K562 (cell line): ENCODE measurements around the gene SERINC3. TPM values are rescaled to one million over a fixed set of nuclear protein-coding genes. Genes with fewer than 3 reads are reported as not detected.
A peak's percentile ranks its signal among the peaks of the same experiment; 100 is the strongest.

Source experiments
- BCOR ChIP-seq: fragments of 450-650 bp; IDR thresholded peaks from 2 replicates; pipeline ENCODE4 v1.6.1; 2016
- CBFA2T2 ChIP-seq: fragments of 450-650 bp; conservative IDR thresholded peaks from 2 replicates; pipeline ENCODE4 v1.6.1; 2017; ENCODE audit warnings: mild to moderate bottlenecking
- COPS2 ChIP-seq: fragments of 450-650 bp; conservative IDR thresholded peaks from 2 replicates; pipeline ENCODE4 v1.6.1; 2016; ENCODE audit warnings: mild to moderate bottlenecking, moderate library complexity
- MCM7 ChIP-seq, 2 experiments: fragments of 450-650 bp; IDR thresholded peaks; 2 replicates each; pipeline ENCODE4 v1.6.1; 2016 to 2018
- PURB ChIP-seq: sonication (generic); formaldehyde crosslinking; IDR thresholded peaks from 2 replicates; pipeline ENCODE4 v1.9.0; 2021; ENCODE audit warnings: low read depth, mild to moderate bottlenecking, missing genetic modification reagents
- PYGO2 ChIP-seq: fragments of 450-650 bp; IDR thresholded peaks from 2 replicates; pipeline ENCODE4 v1.6.1; 2016; ENCODE audit warnings: mild to moderate bottlenecking, missing genetic modification characterization, moderate library complexity, missing compliant biosample characterization
- RNF219 ChIP-seq: fragments of 250-450 bp; sonication (Bioruptor Pico); IDR thresholded peaks from 2 replicates; pipeline ENCODE4 v1.5.0; 2022; ENCODE audit warnings: mild to moderate bottlenecking
- SMARCA4 ChIP-seq: fragments of 450-650 bp; IDR thresholded peaks from 2 replicates; pipeline ENCODE4 v1.6.1; 2016
- SOX6 ChIP-seq: fragments of 450-650 bp; IDR thresholded peaks from 2 replicates; pipeline ENCODE4 v1.6.1; 2014; ENCODE audit warnings: mild to moderate bottlenecking
- SREBF1 ChIP-seq: fragments of 150-350 bp; IDR thresholded peaks from 2 replicates; pipeline ENCODE4 v1.6.1; 2014; ENCODE audit warnings: antibody characterized with exemption, low read depth, low read length, borderline replicate concordance
- XRCC5 ChIP-seq: fragments of 200-400 bp; formaldehyde crosslinking; IDR thresholded peaks from 2 replicates; pipeline ENCODE4 v1.6.1; 2017; ENCODE audit warnings: low read depth, mild to moderate bottlenecking, low read length
- ZNF197 ChIP-seq: fragments of 200-800 bp; sonication (Bioruptor generic); IDR thresholded peaks from 2 replicates; pipeline ENCODE4 v1.6.1; 2016; ENCODE audit warnings: low read depth, missing genetic modification characterization, missing compliant biosample characterization
- ZNF224 ChIP-seq: sonication (generic); formaldehyde crosslinking; IDR thresholded peaks from 2 replicates; pipeline ENCODE4 v1.8.0; 2022; ENCODE audit warnings: mild to moderate bottlenecking, missing genetic modification reagents
- ZNF253 ChIP-seq: fragments of 250-450 bp; sonication (Bioruptor Pico); conservative IDR thresholded peaks from 2 replicates; pipeline ENCODE4 v1.6.1; 2021; ENCODE audit warnings: mild to moderate bottlenecking
- ZNF436 ChIP-seq: fragments of 250-450, 450-650 bp; sonication (Bioruptor Pico); formaldehyde crosslinking; IDR thresholded peaks from 2 replicates; pipeline ENCODE4 v1.7.0; 2020; ENCODE audit warnings: mild to moderate bottlenecking
- ZNF449 ChIP-seq: fragments of 250-450 bp; sonication (Bioruptor Pico); IDR thresholded peaks from 2 replicates; pipeline ENCODE4 v1.8.0; 2022; ENCODE audit warnings: moderate library complexity, mild to moderate bottlenecking, inconsistent platforms
- ZNF584 ChIP-seq: fragments of 200-800 bp; sonication (Bioruptor generic); IDR thresholded peaks from 2 replicates; pipeline ENCODE4 v1.6.1; 2016; ENCODE audit warnings: low read depth, mild to moderate bottlenecking, missing genetic modification characterization, missing compliant biosample characterization
- polyA plus RNA-seq, 8 experiments: library from polyadenylated mRNA; depleted of rRNA in 4 of 8; stranded (reverse) in 5 of 8; unstranded in 3 of 8; fragments of >200 nt; fragmentation: Nextera tagmentation in 2 of 8; fragmentation: Illumina TruSeq in 1 of 8; extraction: Ambion mirVana in 2 of 8; extraction: Trizol in 1 of 8; gene quantifications; 2 replicates each; pipeline versions ENCODE4 v1.2.1 to v1.2.3, GENCODE V29; 2011 to 2014; ENCODE audit warnings: inconsistent platforms in 1 of 8, missing spikeins in 1 of 8
- total RNA-seq, 7 experiments: library from RNA; depleted of rRNA in 6 of 7; stranded (reverse); fragments of >200 nt in 6 of 7; fragmentation: Illumina TruSeq in 2 of 7; extraction: Trizol in 2 of 7; gene quantifications; 2 replicates each; pipeline versions ENCODE4 v1.2.1 to v1.2.3, GENCODE V29; 2011 to 2021; ENCODE audit warnings: low replicate concordance in 1 of 7
- TF ChIP-seq, protein P1 (sequence below): sonication (generic); formaldehyde crosslinking; IDR thresholded peaks from 2 replicates; pipeline ENCODE4 v1.8.0; 2023; ENCODE audit warnings: mild to moderate bottlenecking, missing genetic modification reagents
- TF ChIP-seq, protein P2 (sequence below), 2 experiments: fragments of 450-650 bp in 1 of 2; sonication (generic) in 1 of 2; formaldehyde crosslinking in 1 of 2; IDR thresholded peaks in 1 of 2; conservative IDR thresholded peaks in 1 of 2; 2 replicates each; pipeline versions ENCODE4 v1.6.1 to v1.8.1; 2016 to 2023; ENCODE audit warnings: mild to moderate bottlenecking in 2 of 2, moderate library complexity in 2 of 2, inconsistent platforms in 1 of 2, missing genetic modification reagents in 1 of 2
- TF ChIP-seq, protein P3 (sequence below): fragments of 450-650 bp; formaldehyde crosslinking; IDR thresholded peaks from 2 replicates; pipeline ENCODE4 v1.4.0; 2020; ENCODE audit warnings: mild to moderate bottlenecking, moderate library complexity

The SERINC3 gene
- total and polyA plus RNA-seq, 9 of the 15 experiments (the other 6 are each of a cell fraction or from before 2014, with no cell fraction given): 24.7 to 107 (median 48.8) TPM

- TF ChIP-seq ZNF224 (CRISPR knock-in tag): no peak
- TF ChIP-seq PURB (CRISPR knock-in tag): no peak
- no peak for TF ChIP-seq ZNF449 (CRISPR knock-in tag)
- no peak for TF ChIP-seq ZNF436 (CRISPR knock-in tag)
- no peak for TF ChIP-seq ZNF197 (CRISPR knock-in tag)
- TF ChIP-seq SOX6: 0 out of 2 replicates have a peak, but pooled peaks have one; percentile 29
- no peak for TF ChIP-seq SREBF1
- TF ChIP-seq, protein P1, sequence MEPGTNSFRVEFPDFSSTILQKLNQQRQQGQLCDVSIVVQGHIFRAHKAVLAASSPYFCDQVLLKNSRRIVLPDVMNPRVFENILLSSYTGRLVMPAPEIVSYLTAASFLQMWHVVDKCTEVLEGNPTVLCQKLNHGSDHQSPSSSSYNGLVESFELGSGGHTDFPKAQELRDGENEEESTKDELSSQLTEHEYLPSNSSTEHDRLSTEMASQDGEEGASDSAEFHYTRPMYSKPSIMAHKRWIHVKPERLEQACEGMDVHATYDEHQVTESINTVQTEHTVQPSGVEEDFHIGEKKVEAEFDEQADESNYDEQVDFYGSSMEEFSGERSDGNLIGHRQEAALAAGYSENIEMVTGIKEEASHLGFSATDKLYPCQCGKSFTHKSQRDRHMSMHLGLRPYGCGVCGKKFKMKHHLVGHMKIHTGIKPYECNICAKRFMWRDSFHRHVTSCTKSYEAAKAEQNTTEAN (CRISPR knock-in tag): no peak
- no peak for TF ChIP-seq ZNF584 (CRISPR knock-in tag)
- no peak for TF ChIP-seq CBFA2T2
- TF ChIP-seq, protein P2, sequence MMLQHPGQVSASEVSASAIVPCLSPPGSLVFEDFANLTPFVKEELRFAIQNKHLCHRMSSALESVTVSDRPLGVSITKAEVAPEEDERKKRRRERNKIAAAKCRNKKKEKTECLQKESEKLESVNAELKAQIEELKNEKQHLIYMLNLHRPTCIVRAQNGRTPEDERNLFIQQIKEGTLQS (IDR thresholded peaks at IDR 0.05): peak; percentile 77
- TF ChIP-seq, protein P2 (CRISPR knock-in tag; conservative IDR thresholded peaks at IDR 0.05): no peak
- no peak for TF ChIP-seq PYGO2 (tag)
- no peak for TF ChIP-seq BCOR
- TF ChIP-seq ZNF253 (CRISPR knock-in tag): no peak
- 0 out of 2 replicates have a peak, but pooled peaks have one; percentile 45 for TF ChIP-seq XRCC5
- TF ChIP-seq, protein P3, sequence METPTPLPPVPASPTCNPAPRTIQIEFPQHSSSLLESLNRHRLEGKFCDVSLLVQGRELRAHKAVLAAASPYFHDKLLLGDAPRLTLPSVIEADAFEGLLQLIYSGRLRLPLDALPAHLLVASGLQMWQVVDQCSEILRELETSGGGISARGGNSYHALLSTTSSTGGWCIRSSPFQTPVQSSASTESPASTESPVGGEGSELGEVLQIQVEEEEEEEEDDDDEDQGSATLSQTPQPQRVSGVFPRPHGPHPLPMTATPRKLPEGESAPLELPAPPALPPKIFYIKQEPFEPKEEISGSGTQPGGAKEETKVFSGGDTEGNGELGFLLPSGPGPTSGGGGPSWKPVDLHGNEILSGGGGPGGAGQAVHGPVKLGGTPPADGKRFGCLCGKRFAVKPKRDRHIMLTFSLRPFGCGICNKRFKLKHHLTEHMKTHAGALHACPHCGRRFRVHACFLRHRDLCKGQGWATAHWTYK (CRISPR knock-in tag): 0 out of 2 replicates have a peak, but pooled peaks have one; percentile 10
- TF ChIP-seq COPS2: no peak
- no peak; the same call in 1 of the 2 replicates for TF ChIP-seq SMARCA4
- no peak for TF ChIP-seq MCM7 (IDR thresholded peaks at IDR 0.05)
- TF ChIP-seq RNF219: no peak
These were observed at the start of gene SERINC3 (continued) for GRCh38 chr20:44521484-44522481.
